ENCODE data around the gene RPGRIP1.
"Not testable (repeated sequence)": the region's sequence is repeated elsewhere in the genome, so short reads cannot be mapped to it uniquely, and the experiment has no call there.

RPGRIP1 gene

GRCh38 chr14:21279783-21280182, at the start of gene RPGRIP1:
Gene RPGRIP1 (plus strand): TSS chr14:21280083. CDS start chr14:21287977, 7,894 bp downstream.
- DNase-seq = no peak

- DNase-seq = peak; percentile 27 to 78
Observed at GRCh38 chr14:21231020-21231652, 48.7 kb upstream of the RPGRIP1 start.

DNA sequence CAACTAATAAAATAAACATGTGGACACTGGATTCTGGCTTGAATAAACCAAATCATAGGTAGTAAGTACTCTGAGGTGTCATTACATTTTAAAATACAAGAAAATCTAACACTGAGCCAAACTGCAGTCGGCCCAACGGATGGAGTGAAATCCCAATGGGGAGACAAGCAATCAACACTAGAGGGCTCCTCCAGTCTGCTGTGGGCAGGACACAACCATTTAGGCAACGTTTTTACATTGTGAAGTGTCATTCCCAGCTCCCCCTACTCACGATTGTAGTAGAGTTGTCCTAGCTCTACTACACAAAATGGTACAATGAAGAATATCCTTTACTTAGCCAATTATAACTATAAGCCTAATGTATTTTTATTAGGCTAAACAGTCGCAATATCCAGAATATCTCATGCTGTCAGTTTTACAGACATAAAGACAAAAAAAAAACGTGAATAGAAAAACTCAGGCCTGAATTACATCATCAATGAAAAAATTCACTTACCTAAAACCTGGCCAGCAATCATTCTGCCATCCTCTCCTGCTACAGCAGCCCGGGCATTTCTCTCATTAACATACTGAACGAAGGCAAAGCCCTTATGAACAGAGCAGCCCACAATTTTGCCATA, 46.3 kb upstream of the RPGRIP1 start:
- peak in 1 of 2 donors; percentile 52 for DNase-seq

- DNase-seq = no peak
Observed at GRCh38 chr14:21234112-21234511, 45.8 kb upstream of the RPGRIP1 start.

- no peak for DNase-seq
Observed at GRCh38 chr14:21236948-21237797, 42.7 kb upstream of the RPGRIP1 start.

DNA sequence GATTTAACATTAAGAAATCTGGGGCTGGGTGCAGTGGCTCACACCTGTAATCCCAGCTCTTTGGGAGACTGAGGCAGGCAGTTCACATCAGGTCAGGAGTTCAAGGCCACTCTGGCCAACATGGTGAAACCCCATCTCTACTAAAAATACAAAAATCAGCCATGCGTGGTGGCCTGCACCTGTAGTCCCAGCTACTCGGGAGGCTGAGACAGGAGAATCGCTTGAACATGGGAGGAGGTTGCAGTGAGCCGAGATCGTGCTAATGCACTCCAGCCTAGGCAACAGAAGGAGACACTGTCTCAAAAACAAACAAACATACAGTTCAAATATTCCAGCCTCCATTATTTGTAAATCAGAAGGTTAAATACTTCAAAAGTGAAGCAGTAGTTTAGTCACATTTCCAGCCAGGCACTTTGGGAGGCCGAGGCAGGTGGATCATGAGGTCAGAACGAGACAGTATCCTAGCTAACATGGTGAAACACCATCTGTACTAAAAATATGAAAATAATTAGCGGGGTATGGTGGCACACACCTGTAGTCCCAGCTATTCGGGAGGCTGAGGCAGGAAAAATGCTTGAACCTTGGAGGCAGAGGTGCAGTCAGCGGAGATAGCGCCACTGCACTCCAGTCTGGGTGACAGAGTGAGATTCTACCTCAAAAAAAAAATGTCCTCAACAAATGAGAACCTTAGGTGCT, 40.9 kb upstream of the RPGRIP1 start:
- no peak for DNase-seq

DNA sequence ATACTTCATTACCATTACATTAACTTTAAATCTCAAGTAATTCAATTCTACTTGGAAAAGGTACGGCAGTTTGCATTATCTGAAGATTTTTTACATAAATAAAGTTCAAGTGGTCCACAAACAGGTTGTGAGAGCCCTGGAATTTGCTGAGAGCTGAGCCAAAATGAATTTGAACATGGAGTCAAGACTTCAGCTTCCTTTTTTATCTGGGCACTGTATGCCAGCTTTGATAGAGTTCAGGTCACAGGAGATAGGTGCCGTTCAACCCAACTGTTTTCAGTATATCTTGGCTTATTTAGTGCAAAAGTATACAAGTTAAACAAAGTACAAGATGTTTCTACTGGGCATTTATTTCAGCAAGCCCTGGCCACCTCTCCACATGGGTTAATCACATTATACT, 39.5 kb upstream of the RPGRIP1 start:
- no peak for DNase-seq

DNA sequence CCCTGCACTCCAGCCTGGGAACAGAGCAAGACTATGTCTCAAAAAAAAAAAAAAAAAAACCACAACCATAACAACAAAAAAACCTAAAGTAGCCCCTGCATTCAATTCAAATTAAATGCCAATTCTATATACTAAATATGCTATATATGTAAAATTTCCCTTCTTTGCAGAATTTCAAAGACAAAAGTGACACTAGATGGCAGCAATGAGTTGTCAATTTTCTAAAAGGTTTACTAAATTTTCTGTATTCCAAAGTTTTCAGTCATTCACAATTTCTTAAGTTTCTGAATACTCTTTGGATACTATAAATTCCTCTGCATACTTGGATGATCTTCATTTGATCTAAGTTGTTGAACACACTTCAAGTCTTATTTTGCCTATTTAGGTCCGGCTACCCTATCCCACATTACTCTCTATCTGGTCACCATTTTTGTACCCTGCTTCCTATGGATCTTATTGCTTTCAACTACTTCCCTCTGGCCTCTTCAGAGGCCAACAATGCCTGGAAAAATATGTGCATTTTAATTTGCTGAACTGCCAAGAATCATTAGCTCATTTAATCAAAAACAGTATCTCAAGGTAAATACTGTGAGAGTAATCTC, 38.6 kb upstream of the RPGRIP1 start:
- peak in 1 of 2 donors; percentile 60 for DNase-seq

DNA sequence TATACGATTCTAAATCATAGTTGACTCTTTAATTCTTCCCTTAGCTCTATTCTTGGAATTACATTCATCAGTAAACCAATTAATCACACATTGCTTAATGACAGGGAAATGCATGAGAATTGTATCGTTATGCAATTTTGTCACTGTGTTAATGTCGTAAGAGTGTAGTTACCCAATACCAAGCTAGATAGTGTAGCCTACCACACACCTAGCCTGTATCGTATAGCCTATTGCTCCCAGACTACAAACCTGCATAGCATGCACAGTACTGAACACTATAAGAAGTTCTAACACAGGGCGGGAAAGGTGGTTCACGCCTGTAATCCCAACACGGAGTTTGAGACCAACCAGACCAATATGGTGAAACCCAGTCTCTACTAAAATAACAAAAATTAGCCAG, 35.3 kb upstream of the RPGRIP1 start:
- DNase-seq = no peak

DNA sequence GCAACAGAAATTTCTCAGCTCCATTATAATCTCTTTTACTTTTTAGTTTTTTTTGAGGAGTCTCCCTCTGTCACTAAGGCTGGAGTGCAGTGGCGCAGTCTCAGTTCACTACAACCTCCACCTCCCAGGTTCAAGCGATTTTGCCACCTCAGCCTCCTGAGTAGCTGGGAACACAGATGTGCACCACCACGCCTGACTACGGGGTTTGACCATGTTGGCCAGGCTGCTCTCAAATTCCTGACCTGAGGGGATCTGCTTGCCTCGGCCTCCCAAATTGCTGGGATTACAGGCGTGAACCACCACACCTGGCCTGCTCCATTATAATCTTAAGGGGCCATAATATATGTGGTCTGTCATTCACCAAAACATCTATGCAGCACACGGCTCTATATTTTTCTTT, 34.1 kb upstream of the RPGRIP1 start:
- DNase-seq = no peak

DNA sequence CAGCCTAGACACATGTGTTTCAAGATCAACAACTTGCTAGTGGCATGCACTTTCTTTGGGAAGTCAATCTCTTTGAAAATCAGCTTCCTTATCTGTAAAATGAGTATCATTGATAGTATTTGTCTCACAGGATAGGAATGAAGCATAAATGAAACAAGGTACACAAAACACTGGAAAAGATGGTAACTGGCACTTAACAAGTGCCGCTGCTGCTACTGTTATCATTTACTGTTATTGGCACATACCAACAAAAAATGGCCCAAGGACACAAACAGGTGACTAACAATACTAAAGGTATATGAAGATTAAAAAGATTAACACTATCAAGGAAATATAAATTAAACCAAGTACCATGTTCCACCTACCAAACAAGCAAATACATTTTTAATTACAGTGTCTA, 31.5 kb upstream of the RPGRIP1 start:
- no peak for DNase-seq

DNA sequence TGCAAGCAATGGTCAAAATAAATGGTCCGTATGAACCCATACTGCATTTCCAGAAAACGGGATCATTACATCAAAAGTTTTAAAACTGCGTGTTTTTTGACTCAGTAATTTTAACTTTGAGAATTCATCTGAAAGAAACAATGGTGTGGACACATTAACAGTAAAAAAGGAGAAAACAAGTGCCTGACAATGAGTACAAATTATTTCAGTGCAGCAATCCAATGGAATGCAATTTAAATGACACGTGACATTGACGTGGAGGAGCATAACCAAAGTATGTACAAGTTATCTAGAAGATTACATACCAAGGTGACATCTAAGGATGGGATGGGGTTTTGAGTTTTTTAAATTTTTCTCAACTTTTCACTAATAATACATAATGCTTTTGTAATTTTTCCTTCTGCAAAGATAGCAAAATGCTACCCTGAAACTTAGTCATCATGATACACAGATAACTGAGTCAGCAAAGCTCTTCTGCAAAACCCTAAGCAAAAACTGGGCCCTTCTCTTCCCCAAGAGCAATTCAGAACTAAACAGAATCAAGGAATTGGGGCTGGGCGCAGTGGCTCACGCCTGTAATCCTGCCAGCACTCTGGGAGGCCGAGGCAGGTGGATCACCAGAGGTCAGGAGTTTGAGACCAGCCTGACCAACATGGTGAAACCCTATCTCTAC, 31.0 kb upstream of the RPGRIP1 start:
- no peak for DNase-seq

DNA sequence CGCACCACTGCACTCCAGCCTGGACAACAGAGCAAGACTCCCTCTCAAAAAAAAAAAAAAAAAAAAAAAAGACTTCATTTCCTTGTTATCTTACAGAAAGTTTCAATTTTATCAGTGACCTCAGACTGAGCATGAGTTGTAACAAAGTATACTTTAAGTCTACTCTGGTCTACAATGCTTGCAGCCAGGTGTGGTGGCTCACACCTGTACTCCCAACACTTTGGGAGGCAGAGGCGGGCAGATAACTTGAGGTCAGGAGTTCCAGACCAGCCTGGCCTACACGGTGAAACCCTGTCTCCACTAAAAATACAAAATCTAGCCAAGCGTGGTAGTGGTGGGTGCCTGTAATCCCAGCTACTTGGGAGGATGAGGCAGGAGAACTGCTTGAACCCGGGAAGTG, 28.7 kb upstream of the RPGRIP1 start:
- DNase-seq = no peak

DNA sequence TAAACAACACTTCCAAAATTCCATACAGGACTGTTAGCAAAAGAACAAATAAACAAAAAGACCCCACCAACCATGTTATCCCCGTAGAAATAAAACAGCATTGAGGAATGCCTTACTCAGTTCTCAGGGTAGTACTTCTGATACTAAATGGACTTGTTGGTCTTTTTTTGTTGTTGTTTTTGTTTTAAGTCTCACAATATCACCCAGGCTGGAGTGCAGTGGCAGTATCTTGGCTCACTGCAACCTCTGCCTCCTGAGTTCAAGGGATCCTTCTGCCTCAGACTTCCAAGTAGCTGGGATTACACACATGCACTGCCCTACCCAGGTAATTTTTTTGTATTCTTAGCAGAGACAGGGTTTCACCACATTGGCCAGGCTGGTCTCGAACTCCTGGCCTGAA, 27.7 kb upstream of the RPGRIP1 start:
- no peak for DNase-seq

DNA sequence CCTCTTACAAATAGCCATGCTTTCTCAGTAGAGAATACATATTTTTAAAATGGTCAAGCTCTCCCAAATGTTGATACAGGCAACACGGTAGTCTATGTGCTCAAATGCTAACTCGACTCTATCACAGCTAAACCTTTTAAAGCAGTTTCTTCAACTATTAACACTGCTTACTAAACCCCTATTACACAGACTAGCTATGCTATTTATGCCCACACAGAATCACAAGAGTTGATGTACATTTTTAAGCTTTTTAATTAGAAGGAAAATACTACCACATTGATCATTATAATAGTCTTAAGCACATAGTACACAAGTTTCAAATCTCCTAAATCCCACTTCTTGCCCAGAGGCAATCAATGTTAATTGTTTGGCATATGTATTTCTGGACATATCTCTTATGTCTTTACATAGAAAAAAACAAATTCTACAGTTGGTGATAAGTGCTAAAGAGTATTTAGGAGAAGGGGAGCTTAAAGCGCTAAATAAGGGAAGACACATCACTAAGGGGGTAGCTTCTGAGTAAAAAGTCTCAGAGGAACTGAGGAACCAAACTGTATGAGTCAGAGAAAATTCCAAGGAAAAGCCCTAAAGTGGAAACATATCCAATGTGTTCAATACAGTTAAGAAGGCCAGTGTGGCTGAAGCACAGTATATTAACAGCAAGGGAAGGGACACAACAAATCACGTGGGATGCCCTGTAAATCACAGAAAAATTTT, 24.3 kb upstream of the RPGRIP1 start:
- DNase-seq = peak in 1 of 2 donors; percentile 13

DNA sequence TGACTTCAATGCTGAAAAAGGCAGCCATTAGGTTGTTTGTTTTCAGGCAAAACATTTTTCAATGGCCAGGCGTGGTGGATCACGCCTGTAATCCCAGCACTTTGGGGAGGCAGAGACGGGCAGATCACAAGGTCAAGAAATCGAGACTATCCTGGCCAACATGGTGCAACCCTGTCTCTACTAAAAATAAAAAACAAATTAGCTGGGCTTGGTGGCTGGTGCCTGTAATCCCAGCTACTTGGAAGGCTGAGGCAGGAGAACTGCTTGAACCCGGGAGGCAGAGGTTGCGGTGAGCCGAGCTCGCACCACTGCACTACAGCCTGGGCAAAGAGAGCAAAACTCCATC, 23.8 kb upstream of the RPGRIP1 start:
- not testable (repeated sequence) for DNase-seq

GRCh38 chr14:21256539-21257393, 23.1 kb upstream of the RPGRIP1 start:
- DNase-seq = peak in 1 of 2 donors; percentile 11

DNA sequence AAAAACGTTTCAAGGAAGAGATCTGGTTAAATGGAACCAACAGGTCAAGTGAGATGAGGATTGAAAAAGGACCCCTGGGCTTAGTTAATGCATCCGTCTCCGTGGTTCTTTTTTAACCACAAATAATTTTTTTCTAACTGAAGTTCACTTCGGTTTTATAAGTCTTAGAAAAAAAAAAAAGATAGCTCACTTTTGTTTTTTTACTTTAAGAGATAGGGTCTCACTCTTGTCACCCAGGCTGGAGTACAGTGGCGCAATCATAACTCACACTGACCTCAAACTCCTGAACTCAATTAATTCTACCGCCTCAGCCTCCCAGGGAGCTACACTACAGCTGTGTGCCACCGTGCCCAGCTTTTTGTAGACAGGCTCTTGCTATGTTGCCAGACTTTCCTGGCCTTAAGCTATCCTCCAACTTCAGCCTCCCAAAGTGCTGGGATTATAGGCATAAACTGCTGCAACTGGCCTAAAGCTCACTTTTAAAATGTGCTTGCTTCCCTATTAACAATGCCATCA, 22.4 kb upstream of the RPGRIP1 start:
- DNase-seq = peak in 1 of 2 donors; percentile 38

GRCh38 chr14:21258005-21258888, 21.6 kb upstream of the RPGRIP1 start:
- peak in 1 of 2 donors; percentile 13 for DNase-seq
